Thoracic aorta (tissue), 2 donors: Measurements from ENCODE around the gene GRAMD1A. TPM values are rescaled to one million over a fixed set of nuclear protein-coding genes. Genes with fewer than 3 reads are reported as not detected.
"Not testable (repeated sequence)": the region's sequence is repeated elsewhere in the genome, so short reads cannot be mapped to it uniquely, and the experiment has no call there.

Experiments
- ATAC-seq: fragments of 150-250 bp; one replicate; pipeline ENCODE4 v1.8.0; 2017; ENCODE audit warnings: low read depth; ENCODE audit not compliant: insufficient number of reproducible peaks, low FRiP score
- DNase-seq: peaks from one replicate; pipeline ENCODE4 v3.0.0-alpha.2; 2020; ENCODE audit warnings: low spot score
- H3K27ac ChIP-seq, 2 donors: fragments of 200-600 bp; sonication (generic); 1 replicate in 1 of 2; 2 replicates in 1 of 2; pipeline ENCODE4 v1.5.1; 2016; ENCODE audit warnings: mild to moderate bottlenecking in 2 of 2, moderate library complexity in 2 of 2
- H3K27me3 ChIP-seq: fragments of 200-600 bp; sonication (generic); replicated peaks from 2 replicates; pipeline ENCODE4 v1.6.0; 2016; ENCODE audit warnings: mild to moderate bottlenecking; ENCODE audit not compliant: insufficient read depth
- H3K36me3 ChIP-seq: fragments of 200-600 bp; sonication (generic); one replicate; pipeline ENCODE4 v1.5.1; 2016
- H3K4me1 ChIP-seq, 2 donors: fragments of 200-600 bp; sonication (generic); 1 replicate in 1 of 2; 2 replicates in 1 of 2; pipeline versions ENCODE4 v1.5.1 to v1.6.0; 2016; ENCODE audit warnings: low read depth in 2 of 2, mild to moderate bottlenecking in 1 of 2; ENCODE audit not compliant: control insufficient read depth in 1 of 2
- H3K4me3 ChIP-seq: fragments of 200-600 bp; sonication (generic); 2 replicates; pipeline ENCODE4 v1.5.1; 2016; ENCODE audit warnings: mild to moderate bottlenecking
- H3K9me3 ChIP-seq: fragments of 200-600 bp; sonication (generic); 2 replicates; pipeline ENCODE4 v1.5.1; 2016
- CTCF ChIP-seq: fragments of 200-600 bp; sonication (generic); IDR thresholded peaks from one replicate; pipeline ENCODE4 v1.5.1; 2019; ENCODE audit warnings: antibody characterized with exemption
- total RNA-seq, 2 donors: library from RNA; depleted of rRNA; stranded (reverse); fragments of >200 nt; gene quantifications; one replicate each; pipeline versions ENCODE4 v1.1.0 to v1.2.3, GENCODE V29; 2016

Gene GRAMD1A
- total RNA-seq, 2 donors from 2014 or later: 42.9 to 83.5 TPM

DNA sequence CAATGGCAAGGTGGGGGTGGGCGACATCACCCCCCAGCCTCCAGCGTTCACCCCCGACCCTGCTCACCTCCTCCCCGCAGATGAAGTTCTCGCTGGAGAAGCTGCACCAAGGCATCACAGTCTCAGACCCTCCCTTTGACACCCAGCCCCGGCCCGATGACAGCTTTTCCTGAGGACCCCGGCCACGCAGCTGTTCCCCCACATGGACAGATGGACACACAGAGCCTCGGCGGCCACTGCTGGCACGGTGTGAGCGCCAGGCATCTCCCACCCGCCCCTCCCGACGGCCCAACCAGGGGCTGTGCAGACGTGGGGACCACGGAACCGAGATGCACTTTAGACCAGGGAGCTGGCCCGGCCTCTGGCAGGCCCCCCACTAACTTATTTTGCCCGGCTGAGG, 25.8 kb downstream of the GRAMD1A start:
- DNase-seq: no peak

GRCh38 chr19:35026418-35026817, 26.3 kb downstream of the GRAMD1A start:
- H3K4me1 ChIP-seq: peaks cover 6 to 8% of the 10 kb centered on the region in 2 donors
- no peak for TF ChIP-seq CTCF
- H3K36me3 ChIP-seq: peaks cover 26% of the 10 kb centered on the region
- H3K27ac ChIP-seq: no peak overlapping the region
- H3K27me3 ChIP-seq: no peaks in the 10 kb centered on the region
- ATAC-seq (no peak), DNase-seq (no peak)
- no peaks in the 10 kb centered on the region for H3K9me3 ChIP-seq
- H3K4me3 ChIP-seq: no peak overlapping the region

More for the DNA sequence above, 25.8 kb downstream of the GRAMD1A start:
- Histone ChIP-seq H3K4me1 (peaks cover 5 to 6% of the 10 kb centered on the region in 2 donors), H3K27me3 (no peaks in the 10 kb centered on the region), H3K9me3 (no peaks in the 10 kb centered on the region), H3K27ac (no peak overlapping the region), H3K4me3 (no peak overlapping the region), H3K36me3 (peaks cover 30% of the 10 kb centered on the region)
- ATAC-seq: no peak
- TF ChIP-seq CTCF: no peak

DNA sequence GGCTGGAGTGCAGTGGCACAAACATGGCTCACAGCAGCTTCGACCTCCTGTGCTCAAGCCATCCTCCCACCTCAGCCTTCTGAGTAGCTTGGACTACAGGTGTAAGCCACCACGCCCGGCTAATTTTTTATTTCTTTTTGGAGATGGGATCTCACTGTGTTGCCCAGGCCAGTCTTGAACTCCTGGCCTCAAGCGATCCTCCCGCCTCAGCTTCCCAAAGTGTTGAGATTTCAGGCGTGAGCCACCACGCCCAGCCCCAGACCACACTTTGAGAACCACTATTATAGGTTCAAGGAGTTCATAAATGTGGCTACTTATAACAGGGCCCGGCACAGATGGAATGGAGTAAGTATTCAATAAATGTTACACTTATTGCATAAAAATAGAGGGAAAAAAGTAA, 26.9 kb downstream of the GRAMD1A start:
- DNase-seq (no peak), ATAC-seq (no peak)
- H3K4me1 ChIP-seq: peaks cover 8 to 10% of the 10 kb centered on the region in 2 donors
- no peaks in the 10 kb centered on the region for H3K27me3 ChIP-seq
- no peak overlapping the region for H3K27ac ChIP-seq
- peaks cover 20% of the 10 kb centered on the region for H3K36me3 ChIP-seq
- no peak for TF ChIP-seq CTCF
- H3K9me3 ChIP-seq: no peaks in the 10 kb centered on the region
- no peak overlapping the region for H3K4me3 ChIP-seq

DNA sequence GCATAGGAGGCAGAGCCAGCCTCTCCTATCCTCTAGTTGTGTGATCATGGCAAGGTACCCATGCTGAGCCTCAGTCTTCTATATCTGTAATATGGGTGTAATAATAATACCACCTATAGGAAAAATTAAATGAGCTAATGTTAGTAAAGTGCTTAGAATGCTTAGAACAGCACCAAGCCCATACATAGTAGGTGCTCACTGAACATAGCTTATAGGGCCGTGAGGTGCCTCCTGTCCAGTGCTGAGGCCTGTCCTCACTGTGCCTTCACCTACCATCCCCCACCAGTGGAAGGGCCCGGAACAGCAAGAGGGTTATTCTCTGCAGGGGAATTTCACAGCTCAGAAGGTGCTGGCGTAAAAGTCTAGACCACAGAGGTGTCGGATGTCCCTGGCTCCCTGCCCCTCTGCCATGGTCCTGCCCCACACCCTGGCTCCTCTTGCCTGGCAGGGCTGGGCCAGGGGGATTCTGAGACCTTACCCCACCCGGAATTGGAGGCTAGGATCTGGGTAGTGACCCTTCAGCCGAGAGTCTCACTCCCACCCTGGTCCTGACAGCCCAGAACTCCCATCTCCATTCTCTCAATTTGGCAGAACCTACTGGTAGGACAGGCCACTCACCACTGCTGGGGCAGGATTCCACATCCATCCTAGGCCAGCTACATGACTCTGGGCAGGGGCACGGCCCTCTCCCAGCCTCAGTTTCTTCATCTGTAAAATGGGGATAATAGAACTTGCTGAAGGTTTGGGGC, 27.9 kb downstream of the GRAMD1A start:
- ATAC-seq (no peak), DNase-seq (no peak)
- H3K27ac ChIP-seq: no peak overlapping the region
- peaks cover 17% of the 10 kb centered on the region for H3K36me3 ChIP-seq
- no peaks in the 10 kb centered on the region for H3K9me3 ChIP-seq
- H3K4me3 ChIP-seq: no peak overlapping the region
- no peaks in the 10 kb centered on the region for H3K27me3 ChIP-seq
- no peak for TF ChIP-seq CTCF
- peaks cover 8 to 10% of the 10 kb centered on the region in 2 donors for H3K4me1 ChIP-seq

- not testable (repeated sequence) for DNase-seq, H3K27me3 ChIP-seq, H3K9me3 ChIP-seq, ATAC-seq, H3K27ac ChIP-seq, H3K4me3 ChIP-seq
- Histone ChIP-seq H3K4me1 (peaks cover 8 to 10% of the 10 kb centered on the region in 2 donors), H3K36me3 (peaks cover 13% of the 10 kb centered on the region)
These were observed 28.4 kb downstream of the GRAMD1A start for GRCh38 chr19:35028600-35028885.

- H3K4me1 ChIP-seq: peaks cover 8 to 10% of the 10 kb centered on the region in 2 donors
- H3K27ac ChIP-seq, H3K27me3 ChIP-seq, DNase-seq, H3K4me3 ChIP-seq, H3K36me3 ChIP-seq, H3K9me3 ChIP-seq, ATAC-seq: not testable (repeated sequence)
These were observed 29.2 kb downstream of the GRAMD1A start for GRCh38 chr19:35029275-35029736.
